NOMO-1 treated with dmso at 0.1 percent for 144 hours (cell line): ENCODE results near the gene FNTB.

Experiments used
- DNase-seq: peaks from one replicate; lab custom pipeline; 2025; ENCODE audit not compliant: unreplicated experiment; lab: John Stamatoyannopoulos, UW

Gene FNTB

GRCh38 chr14:64952598-64953309 is 33.9 kb upstream of the FNTB start:
- DNase-seq = no peak

- DNase-seq = no peak
Observed at GRCh38 chr14:64953310-64953654, 33.4 kb upstream of the FNTB start.

GRCh38 chr14:64953661-64954060 is 33.0 kb upstream of the FNTB start:
- no peak for DNase-seq

- no peak for DNase-seq
Observed at GRCh38 chr14:64954491-64955240, 32.0 kb upstream of the FNTB start.

- DNase-seq = no peak
Observed at GRCh38 chr14:64955297-64955696, 31.4 kb upstream of the FNTB start.

- DNase-seq = no peak
Observed at GRCh38 chr14:64956697-64957406, 29.8 kb upstream of the FNTB start.

DNA sequence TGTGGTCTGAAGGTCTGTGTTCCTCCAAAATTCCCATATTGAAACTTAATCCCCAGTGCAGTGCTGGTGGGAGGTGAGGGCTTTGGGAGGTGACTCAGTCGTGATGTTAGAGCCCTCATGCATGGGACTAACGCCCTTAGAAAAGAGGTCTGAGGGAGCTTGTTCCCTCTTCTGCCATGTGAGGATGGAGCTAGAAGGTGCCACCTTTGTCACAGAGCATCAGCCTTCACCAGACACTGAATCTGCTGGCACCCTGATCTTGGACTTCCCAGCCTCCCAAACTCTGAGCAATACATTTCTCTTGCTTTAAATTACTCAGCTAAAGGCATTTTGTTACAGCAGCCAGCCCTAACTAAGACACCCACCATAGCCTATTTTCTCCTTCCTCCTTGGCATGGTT is 28.5 kb upstream of the FNTB start:
- DNase-seq = no peak

DNA sequence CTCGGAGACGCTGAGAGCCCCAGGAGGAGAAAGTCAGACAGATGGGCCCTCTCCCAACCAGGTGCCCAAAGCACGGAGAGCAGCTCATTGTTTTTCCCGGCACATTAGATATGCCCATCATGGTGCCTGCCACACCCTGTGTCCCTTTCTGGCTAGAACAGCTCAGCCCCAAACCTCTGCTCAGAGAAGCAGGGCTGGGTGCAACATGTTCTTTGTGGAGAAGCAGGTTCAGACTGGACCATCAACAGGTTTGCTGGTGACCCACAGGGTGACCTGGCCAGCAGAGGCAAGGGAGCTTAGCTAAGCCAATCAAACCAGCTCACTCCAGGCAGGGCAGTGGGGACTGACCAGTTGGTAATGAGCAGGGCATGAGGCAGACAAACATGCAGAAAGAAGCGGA is 28.0 kb upstream of the FNTB start:
- no peak for DNase-seq

GRCh38 chr14:64960762-64961276 is 25.9 kb upstream of the FNTB start:
- no peak for DNase-seq

DNA sequence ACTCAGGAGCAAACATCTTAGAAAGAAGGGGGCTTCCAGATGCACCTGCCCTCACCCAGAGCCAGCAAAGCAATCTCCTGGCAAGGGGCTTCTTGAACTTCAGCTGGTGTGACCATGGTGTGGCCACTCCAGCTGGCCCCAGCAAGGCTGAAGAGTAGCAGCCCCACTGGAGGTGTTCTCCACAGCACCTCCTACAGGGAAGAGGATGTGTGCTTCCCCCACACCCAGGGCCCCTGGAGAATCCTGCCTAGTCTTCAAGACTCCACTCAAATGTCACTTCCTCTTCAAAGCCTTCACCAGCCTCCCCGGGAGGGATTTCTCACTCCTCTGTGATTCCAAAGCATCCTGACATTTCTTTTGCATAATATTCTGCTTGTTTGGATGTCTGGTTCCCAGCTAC is 23.1 kb upstream of the FNTB start:
- DNase-seq = no peak

- DNase-seq = no peak
Observed at GRCh38 chr14:64965356-64966000, 21.2 kb upstream of the FNTB start.

DNA sequence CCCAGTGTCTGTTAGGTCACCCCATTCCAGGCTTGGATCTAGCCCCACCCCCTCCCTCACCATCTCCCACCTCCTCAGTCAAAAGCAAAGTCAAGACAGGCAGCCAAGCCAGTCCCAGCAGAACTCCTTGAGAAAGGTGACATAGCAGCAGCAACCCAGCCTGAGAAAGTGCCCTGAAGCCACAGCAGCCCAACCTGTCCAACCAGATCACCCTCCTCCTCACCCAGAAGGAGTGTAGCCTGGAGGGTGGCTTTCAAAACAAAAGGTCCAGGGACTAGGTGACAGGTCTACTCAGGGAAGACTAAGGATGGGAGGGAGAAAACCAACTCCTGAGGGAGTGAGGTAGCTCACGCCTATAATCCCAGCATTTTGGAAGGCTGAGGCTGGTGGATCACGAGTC is 19.7 kb upstream of the FNTB start:
- no peak for DNase-seq

DNA sequence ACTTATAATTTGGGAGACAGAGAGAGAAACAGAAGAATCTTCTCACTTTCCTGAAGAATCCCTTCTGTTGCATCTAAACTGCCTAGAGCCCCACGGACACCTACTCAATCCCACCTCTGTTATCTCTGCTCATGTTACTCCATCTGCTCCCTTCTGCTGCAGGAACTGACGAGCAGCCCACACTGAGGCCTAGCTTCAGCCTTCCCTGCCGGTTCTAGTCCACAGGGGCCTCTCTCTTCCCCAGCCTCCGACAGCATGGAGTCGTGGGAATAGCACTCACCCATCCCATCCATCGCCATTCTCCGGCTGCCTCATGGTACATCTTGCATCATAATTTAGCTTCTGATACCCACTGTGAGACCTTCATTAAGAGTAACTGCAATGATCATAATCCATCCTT is 18.5 kb upstream of the FNTB start:
- no peak for DNase-seq

GRCh38 chr14:64968651-64969050 is 18.0 kb upstream of the FNTB start:
- DNase-seq = no peak

- no peak for DNase-seq
Observed at GRCh38 chr14:64970041-64970440, 16.7 kb upstream of the FNTB start.

DNA sequence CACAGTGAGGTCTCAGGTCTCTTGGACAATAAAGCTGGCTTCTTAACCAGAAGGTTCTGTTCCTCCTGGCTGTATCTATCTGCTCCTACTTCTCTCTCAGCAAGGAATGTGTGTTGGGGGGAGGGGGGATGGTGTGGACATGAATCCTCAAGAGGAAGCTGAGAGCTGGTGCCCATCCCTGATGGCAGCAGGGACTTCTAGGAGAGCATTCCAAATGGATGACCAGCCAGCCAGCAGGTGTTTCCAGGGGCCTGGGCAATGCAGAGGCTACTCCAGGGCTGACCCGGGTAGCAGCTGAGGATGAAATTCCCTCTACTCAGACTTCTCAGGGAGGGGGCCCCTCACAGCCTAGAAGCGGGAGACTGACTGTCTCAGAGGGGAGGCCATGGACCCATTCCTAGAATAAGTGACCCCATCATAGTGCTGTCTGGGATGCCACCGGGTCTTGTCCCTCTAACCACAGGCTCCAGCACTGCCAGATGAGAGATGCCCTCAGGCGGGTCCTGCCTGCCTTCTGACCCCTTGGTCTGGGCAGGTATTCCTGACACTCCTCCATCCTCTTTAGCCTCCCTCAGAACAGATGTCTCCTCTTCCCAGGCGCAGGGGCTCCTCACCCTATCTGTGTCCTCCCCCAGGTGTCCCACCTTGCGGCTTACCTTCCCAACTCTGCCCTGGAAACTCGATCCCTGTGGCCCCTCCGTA is 15.8 kb upstream of the FNTB start:
- no peak for DNase-seq

DNA sequence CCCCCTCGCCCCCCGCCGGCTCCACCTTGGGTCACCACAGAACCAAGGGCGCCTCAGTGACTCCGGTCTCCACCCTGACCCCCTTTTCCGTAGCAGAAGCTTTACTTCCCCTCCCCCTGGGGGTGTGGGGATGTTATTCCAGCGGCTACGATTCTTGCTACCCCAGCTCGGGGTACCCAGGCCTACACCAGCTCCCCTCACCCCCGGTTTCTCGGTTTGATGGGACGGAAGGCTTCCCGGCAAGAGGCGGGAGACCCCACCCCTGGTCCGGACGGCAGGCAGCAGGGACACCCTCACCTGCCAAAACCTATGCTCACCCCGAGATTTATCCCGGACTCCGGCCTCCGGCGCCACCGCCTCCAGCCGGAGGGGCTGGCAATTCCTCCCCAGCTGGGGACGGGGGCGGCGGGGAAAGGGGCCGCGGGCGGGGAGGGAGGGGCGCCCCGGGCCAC is 15.2 kb upstream of the FNTB start:
- no peak for DNase-seq

DNA sequence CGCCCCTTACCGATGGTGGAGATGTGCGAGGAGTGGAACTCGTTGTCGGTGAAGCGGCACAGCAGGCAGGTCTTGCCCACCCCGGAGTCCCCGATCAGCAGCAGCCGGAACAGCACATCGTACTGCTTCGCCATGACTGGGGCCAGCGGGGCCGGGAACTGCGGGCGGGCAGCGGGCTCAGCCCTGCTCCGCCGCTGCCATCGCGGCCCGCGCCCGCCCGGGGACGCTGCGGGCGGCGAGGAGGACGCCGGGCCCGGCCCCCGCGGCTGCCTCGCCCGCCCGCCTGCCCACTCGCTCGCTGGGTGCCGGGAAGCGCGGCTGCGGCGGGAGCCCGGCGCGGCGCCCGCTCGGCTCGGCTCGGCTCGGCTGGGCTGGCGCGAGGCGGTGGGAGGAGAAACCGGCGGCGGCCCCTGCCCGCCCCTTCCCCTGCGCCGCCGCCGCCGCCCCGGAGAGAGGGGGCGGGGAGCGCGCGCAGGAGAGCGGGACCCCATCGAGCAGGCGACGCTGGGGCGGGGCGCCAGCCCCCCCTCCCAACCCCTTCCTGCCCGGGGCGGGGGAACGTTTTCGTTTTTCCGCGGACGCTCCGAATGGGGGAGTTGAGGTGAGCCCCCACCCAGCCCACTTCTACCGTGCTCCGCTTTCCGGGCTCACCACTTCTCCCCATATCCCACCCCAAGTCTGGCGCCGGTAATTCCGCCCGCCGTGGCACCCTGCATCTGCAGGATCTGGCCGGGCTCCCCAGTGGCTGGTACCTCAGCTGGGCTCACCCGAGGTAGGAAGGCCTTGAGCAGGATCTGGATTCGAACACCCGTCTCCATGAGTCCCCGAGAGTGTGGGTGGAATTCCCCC is 14.5 kb upstream of the FNTB start, which contains the start of gene RAB15:
Gene RAB15, minus strand, starts transcription at position 394 of the 849 bp plus-strand sequence. Its CDS starts 260 bp downstream, at position 134.
- no peak for DNase-seq

DNA sequence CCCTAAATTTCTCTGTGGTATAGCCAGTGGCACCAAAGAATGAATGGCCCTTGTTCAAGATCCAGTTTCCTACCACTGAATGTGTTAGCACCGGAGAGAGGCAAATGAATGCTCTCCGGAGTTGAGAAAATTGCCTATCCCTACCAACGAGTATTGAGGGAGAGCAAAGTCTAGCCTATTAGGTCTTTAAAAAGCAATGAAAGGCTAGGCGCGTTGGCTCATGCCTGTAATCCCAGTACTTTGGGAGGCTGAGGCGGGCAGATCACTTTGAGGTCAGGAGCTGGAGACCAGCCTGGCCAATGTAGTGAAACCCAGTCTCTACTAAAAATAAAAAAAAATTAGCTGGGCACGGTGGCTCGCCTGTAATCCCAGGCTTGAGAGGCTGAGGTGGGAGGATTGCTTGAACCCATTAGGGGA is 13.7 kb upstream of the FNTB start:
- DNase-seq = no peak

DNA sequence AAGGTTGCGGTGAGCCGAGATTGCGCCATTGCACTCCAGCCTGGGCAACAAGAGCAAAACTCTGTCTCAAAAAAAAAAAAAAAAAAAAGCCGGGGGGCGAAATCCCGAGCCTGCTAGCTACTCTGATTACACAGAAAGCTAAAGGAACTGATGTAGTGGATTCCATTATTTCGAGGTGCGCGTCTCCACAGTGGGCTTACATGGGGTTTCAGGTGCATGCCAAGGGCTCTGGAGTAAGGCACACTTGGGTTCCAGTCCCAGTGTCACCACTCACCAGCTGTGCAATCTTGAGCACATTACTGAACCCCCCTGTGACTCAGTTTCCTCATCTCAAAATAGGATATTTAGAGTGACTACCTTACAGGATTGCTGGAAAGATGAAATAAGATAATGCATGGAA is 12.9 kb upstream of the FNTB start:
- no peak for DNase-seq
